ENCODE results near the gene NIPAL4.
"Not testable (repeated sequence)": the region's sequence is repeated elsewhere in the genome, so short reads cannot be mapped to it uniquely, and the experiment has no call there.

Gene NIPAL4

DNA sequence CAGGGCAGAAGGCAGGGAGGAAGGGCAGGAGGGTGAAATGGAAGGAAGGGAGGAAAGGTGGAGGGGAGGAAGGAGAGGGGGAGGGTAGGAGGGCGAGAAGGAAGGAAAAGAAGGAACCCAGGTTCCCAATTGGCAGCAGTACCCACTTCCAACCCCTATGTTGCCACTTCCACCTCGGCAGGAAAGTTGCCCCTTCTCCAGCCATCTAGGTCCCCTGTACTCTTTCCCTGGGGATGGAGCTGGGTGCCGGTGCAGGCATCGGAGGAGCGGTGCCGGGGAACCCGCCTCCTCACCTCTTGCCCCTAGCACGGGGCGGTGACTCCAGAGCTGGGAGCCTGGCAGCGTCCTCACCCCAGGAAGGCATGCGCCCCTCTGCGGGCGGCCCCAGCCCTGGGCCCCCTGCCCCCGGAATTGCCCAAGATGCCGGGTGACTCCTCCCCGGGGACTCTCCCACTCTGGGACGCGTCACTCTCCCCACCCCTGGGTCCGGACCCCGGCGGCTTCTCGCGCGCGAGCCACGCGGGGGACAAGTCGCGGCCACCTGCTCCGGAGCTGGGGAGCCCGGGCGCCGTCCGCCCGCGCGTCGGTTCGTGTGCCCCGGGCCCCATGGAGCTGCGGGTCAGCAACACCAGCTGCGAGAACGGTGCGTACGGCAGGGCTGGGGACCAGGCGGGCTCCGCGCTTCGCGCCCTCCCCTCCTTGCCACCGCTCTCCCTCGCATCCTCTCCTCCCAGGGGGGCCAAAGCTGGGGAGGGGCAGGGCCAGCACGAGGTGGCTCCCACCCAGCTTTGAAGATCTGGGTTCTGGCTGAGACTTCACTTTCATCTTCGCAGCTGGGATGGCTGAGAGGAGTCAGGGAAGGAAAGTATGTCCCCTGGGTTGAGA, at the start of gene NIPAL4:
NIPAL4 (plus strand) TSS at position 499 of the 885 bp plus-strand sequence; CDS start at position 607, 108 bp downstream.
- no peak within 1 kb of the TSS for H3K27ac ChIP-seq (ENCODE audit: low read length)
- H3K4me1 ChIP-seq (ENCODE audit: control insufficient read depth, low read depth, low read length) = peaks cover 22% of the 10 kb centered on the region
- peak within 1 kb of the TSS; percentile 68 for H3K4me3 ChIP-seq (ENCODE audit: low read length)
- H3K9me3 ChIP-seq (ENCODE audit: control insufficient read depth, low read depth, low read length) = no peaks in the 10 kb centered on the region
- no peaks in the 10 kb centered on the region for H3K36me3 ChIP-seq (ENCODE audit: control insufficient read depth, low read depth, low read length)
- no peak within 1 kb of the TSS for H3K9ac ChIP-seq (ENCODE audit: low read length)
- peaks cover 40% of the 10 kb centered on the region for H3K27me3 ChIP-seq (ENCODE audit: control insufficient read depth, insufficient read depth, low read length)

DNA sequence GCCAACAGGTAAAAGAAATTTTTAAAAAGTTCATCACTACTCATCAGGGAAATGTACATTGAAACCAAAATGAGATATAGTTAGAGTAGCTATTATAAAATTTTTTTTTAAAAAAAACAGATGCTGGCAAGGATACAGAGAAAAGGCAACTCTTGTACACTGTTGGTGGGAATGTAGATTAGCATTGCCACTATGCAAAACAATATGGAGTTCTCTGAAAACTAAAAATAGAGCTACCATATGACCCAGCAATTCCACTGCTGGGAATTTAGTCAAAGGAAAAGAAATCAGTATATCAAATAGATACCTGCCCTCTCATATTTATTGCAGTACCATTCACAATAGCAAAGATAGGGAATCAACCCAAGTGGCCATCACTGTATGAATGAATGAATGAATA, 44.2 kb upstream of the NIPAL4 start:
- Histone ChIP-seq H3K36me3 (ENCODE audit: control insufficient read depth, low read depth, low read length) (no peaks in the 10 kb centered on the region), H3K4me1 (ENCODE audit: control insufficient read depth, low read depth, low read length) (no peaks in the 10 kb centered on the region), H3K9ac (ENCODE audit: low read length) (no peak overlapping the region)

DNA sequence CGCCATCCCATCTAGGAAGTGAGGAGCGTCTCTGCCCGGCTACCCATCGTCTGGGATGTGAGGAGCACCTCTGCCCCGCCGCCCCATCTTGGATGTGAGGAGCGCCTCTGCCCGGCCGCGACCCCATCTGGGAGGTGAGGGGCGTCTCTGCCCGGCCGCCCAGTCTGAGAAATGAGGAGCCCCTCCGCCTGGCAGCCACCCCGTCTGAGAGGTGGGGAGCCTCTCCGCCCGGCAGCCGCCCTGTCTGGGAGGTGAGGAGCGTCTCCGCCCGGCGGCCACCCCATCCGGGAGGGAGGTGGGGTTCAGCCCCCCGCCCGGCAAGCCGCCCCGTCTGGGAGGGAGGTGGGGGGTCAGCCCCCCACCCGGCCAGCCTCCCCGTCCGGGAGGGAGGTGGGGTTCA, 40.5 kb upstream of the NIPAL4 start:
- H3K4me1 ChIP-seq (ENCODE audit: control insufficient read depth, low read depth, low read length); H3K27ac ChIP-seq (ENCODE audit: low read length); H3K9me3 ChIP-seq (ENCODE audit: control insufficient read depth, low read depth, low read length); H3K36me3 ChIP-seq (ENCODE audit: control insufficient read depth, low read depth, low read length); H3K4me3 ChIP-seq (ENCODE audit: low read length); H3K27me3 ChIP-seq (ENCODE audit: control insufficient read depth, insufficient read depth, low read length); H3K9ac ChIP-seq (ENCODE audit: low read length): not testable (repeated sequence)

More for the DNA sequence above, 44.2 kb upstream of the NIPAL4 start:
- Histone ChIP-seq H3K9me3 (ENCODE audit: control insufficient read depth, low read depth, low read length) (peaks cover 3% of the 10 kb centered on the region), H3K27ac (ENCODE audit: low read length) (no peak overlapping the region), H3K4me3 (ENCODE audit: low read length) (no peak overlapping the region), H3K27me3 (ENCODE audit: control insufficient read depth, insufficient read depth, low read length) (no peaks in the 10 kb centered on the region)

DNA sequence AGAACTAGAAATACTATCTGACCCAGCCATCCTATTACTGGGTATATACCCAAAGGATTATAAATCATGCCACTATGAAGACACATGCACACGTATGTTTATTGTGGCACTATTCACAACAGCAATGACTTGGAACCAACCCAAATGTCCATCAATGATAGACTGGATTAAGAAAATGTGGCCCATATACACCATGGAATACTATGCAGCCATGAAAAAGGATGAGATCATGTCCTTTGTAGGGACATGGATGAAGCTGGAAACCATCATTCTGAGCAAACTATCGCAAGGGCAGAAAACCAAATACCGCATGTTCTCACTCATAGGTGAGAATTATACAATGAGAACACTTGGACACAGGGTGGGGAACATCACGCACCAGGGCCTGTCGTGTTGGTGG, 30.1 kb upstream of the NIPAL4 start:
- H3K4me1 ChIP-seq (ENCODE audit: control insufficient read depth, low read depth, low read length); H3K27me3 ChIP-seq (ENCODE audit: control insufficient read depth, insufficient read depth, low read length); H3K9ac ChIP-seq (ENCODE audit: low read length); H3K36me3 ChIP-seq (ENCODE audit: control insufficient read depth, low read depth, low read length); H3K27ac ChIP-seq (ENCODE audit: low read length); H3K9me3 ChIP-seq (ENCODE audit: control insufficient read depth, low read depth, low read length); H3K4me3 ChIP-seq (ENCODE audit: low read length): not testable (repeated sequence)

GRCh38 chr5:157431544-157432200, 28.3 kb upstream of the NIPAL4 start:
- no peaks in the 10 kb centered on the region for H3K4me1 ChIP-seq (ENCODE audit: control insufficient read depth, low read depth, low read length)
- H3K36me3 ChIP-seq (ENCODE audit: control insufficient read depth, low read depth, low read length) = no peaks in the 10 kb centered on the region
- no peak overlapping the region for H3K27ac ChIP-seq (ENCODE audit: low read length)
- no peaks in the 10 kb centered on the region for H3K27me3 ChIP-seq (ENCODE audit: control insufficient read depth, insufficient read depth, low read length)
- no peak overlapping the region for H3K4me3 ChIP-seq (ENCODE audit: low read length)
- H3K9ac ChIP-seq (ENCODE audit: low read length) = no peak overlapping the region
- H3K9me3 ChIP-seq (ENCODE audit: control insufficient read depth, low read depth, low read length) = no peaks in the 10 kb centered on the region

- no peaks in the 10 kb centered on the region for H3K4me1 ChIP-seq (ENCODE audit: control insufficient read depth, low read depth, low read length)
- no peak overlapping the region for H3K27ac ChIP-seq (ENCODE audit: low read length)
- no peaks in the 10 kb centered on the region for H3K36me3 ChIP-seq (ENCODE audit: control insufficient read depth, low read depth, low read length)
- H3K9me3 ChIP-seq (ENCODE audit: control insufficient read depth, low read depth, low read length) = no peaks in the 10 kb centered on the region
- H3K4me3 ChIP-seq (ENCODE audit: low read length) = no peak overlapping the region
- H3K9ac ChIP-seq (ENCODE audit: low read length) = no peak overlapping the region
- no peaks in the 10 kb centered on the region for H3K27me3 ChIP-seq (ENCODE audit: control insufficient read depth, insufficient read depth, low read length)
Measured at GRCh38 chr5:157434096-157434495, 25.9 kb upstream of the NIPAL4 start.

DNA sequence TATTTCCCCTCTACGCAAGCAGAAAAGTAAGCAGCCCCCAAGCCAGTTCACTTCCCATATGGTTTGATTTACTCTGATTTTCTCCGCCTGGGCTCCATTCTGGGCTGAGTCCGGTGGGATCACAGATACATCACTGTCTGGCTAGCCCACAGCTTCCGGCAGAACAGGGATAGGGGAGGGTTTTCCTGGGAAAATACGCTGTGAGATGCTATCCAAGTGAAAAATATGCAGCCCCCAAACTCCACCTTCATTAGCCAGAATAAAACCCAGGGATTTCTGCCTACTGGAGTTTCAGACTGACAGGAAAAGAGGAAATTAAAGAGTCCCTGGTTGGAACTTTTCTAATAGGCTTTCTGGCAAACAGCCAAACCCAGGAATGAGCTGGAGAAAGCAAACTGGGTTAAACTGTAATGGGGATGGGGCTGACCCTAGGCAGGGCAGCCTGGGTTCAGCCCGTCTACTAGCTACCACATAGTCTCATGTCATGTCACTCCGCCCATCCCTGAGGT, 16.9 kb upstream of the NIPAL4 start:
- H3K4me3 ChIP-seq (ENCODE audit: low read length) = no peak overlapping the region
- H3K9me3 ChIP-seq (ENCODE audit: control insufficient read depth, low read depth, low read length) = no peaks in the 10 kb centered on the region
- H3K27me3 ChIP-seq (ENCODE audit: control insufficient read depth, insufficient read depth, low read length) = no peaks in the 10 kb centered on the region
- no peaks in the 10 kb centered on the region for H3K4me1 ChIP-seq (ENCODE audit: control insufficient read depth, low read depth, low read length)
- no peaks in the 10 kb centered on the region for H3K36me3 ChIP-seq (ENCODE audit: control insufficient read depth, low read depth, low read length)
- H3K27ac ChIP-seq (ENCODE audit: low read length) = no peak overlapping the region
- no peak overlapping the region for H3K9ac ChIP-seq (ENCODE audit: low read length)

GRCh38 chr5:157444224-157444623, 15.8 kb upstream of the NIPAL4 start:
- H3K27ac ChIP-seq (ENCODE audit: low read length) = no peak overlapping the region

DNA sequence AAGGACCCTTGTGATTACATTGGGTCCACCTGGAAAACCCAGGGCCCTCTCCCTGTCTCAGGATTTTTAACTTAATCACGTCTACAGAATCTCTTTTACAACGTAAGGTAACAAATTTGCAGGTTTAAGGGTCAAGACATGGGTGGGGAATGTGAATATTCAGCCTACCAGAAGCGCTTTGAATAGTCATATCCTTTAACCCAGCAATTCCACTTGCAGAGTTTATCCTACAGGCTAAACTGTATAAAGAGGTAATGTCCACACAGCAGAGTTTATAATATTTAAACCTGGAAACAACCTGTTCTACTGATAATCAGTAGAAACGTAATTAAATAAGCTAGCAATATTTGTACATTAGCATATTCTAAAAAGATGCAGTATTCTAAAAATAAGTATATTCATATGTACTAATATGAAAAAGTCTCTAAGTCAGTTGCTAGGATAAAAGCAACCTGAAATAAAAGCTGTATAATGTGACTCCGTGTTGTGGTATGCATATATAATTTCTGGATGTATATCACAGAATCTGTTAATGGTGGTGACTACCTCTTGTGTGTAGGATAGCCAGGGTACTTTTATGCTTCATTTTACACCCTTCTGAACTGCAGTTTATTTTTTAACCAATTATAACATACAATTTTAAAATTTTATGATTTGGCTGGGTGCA, 14.1 kb upstream of the NIPAL4 start:
- Histone ChIP-seq H3K4me1 (ENCODE audit: control insufficient read depth, low read depth, low read length) (no peaks in the 10 kb centered on the region), H3K27me3 (ENCODE audit: control insufficient read depth, insufficient read depth, low read length) (no peaks in the 10 kb centered on the region), H3K9me3 (ENCODE audit: control insufficient read depth, low read depth, low read length) (no peaks in the 10 kb centered on the region), H3K36me3 (ENCODE audit: control insufficient read depth, low read depth, low read length) (no peaks in the 10 kb centered on the region), H3K9ac (ENCODE audit: low read length) (no peak overlapping the region), H3K27ac (ENCODE audit: low read length) (no peak overlapping the region), H3K4me3 (ENCODE audit: low read length) (no peak overlapping the region)

More at GRCh38 chr5:157444224-157444623, 15.8 kb upstream of the NIPAL4 start:
- Histone ChIP-seq H3K4me3 (ENCODE audit: low read length) (no peak overlapping the region), H3K9ac (ENCODE audit: low read length) (no peak overlapping the region), H3K9me3 (ENCODE audit: control insufficient read depth, low read depth, low read length) (no peaks in the 10 kb centered on the region), H3K36me3 (ENCODE audit: control insufficient read depth, low read depth, low read length) (no peaks in the 10 kb centered on the region), H3K27me3 (ENCODE audit: control insufficient read depth, insufficient read depth, low read length) (no peaks in the 10 kb centered on the region), H3K4me1 (ENCODE audit: control insufficient read depth, low read depth, low read length) (no peaks in the 10 kb centered on the region)

GRCh38 chr5:157446412-157446935, 13.5 kb upstream of the NIPAL4 start:
- Histone ChIP-seq H3K4me3 (ENCODE audit: low read length) (no peak overlapping the region), H3K27ac (ENCODE audit: low read length) (no peak overlapping the region), H3K4me1 (ENCODE audit: control insufficient read depth, low read depth, low read length) (no peaks in the 10 kb centered on the region), H3K27me3 (ENCODE audit: control insufficient read depth, insufficient read depth, low read length) (no peaks in the 10 kb centered on the region), H3K9me3 (ENCODE audit: control insufficient read depth, low read depth, low read length) (no peaks in the 10 kb centered on the region), H3K9ac (ENCODE audit: low read length) (no peak overlapping the region), H3K36me3 (ENCODE audit: control insufficient read depth, low read depth, low read length) (no peaks in the 10 kb centered on the region)

GRCh38 chr5:157447201-157447637, 12.8 kb upstream of the NIPAL4 start:
- no peaks in the 10 kb centered on the region for H3K4me1 ChIP-seq (ENCODE audit: control insufficient read depth, low read depth, low read length)
- H3K27me3 ChIP-seq (ENCODE audit: control insufficient read depth, insufficient read depth, low read length) = no peaks in the 10 kb centered on the region
- H3K27ac ChIP-seq (ENCODE audit: low read length) = no peak overlapping the region
- no peaks in the 10 kb centered on the region for H3K36me3 ChIP-seq (ENCODE audit: control insufficient read depth, low read depth, low read length)
- no peaks in the 10 kb centered on the region for H3K9me3 ChIP-seq (ENCODE audit: control insufficient read depth, low read depth, low read length)
- H3K4me3 ChIP-seq (ENCODE audit: low read length) = no peak overlapping the region
- H3K9ac ChIP-seq (ENCODE audit: low read length) = no peak overlapping the region
